SK-N-SH (cell line): ENCODE measurements around the gene WDR31.

Source experiments
- CTCF ChIP-seq: fragments of 200-600 bp; sonication (generic); IDR thresholded peaks from 2 replicates; pipeline ENCODE4 v1.6.1; 2017; ENCODE audit warnings: antibody characterized with exemption, mild to moderate bottlenecking, moderate library complexity
- GABPA ChIP-seq: IDR thresholded peaks from 2 replicates; pipeline ENCODE4 v1.4.0; 2012; ENCODE audit warnings: low read depth, mild to moderate bottlenecking
- TAF1 ChIP-seq: IDR thresholded peaks from 2 replicates; pipeline ENCODE4 v1.6.1; 2012; ENCODE audit warnings: low read depth, mild to moderate bottlenecking, low read length, moderate library complexity, borderline replicate concordance
- USF1 ChIP-seq: IDR thresholded peaks from 2 replicates; pipeline ENCODE4 v1.4.0; 2012; ENCODE audit warnings: low read depth, borderline replicate concordance

- TF ChIP-seq TAF1 (no peak), CTCF (no peak), USF1 (no peak), GABPA (no peak)
These were observed 32.6 kb downstream of the WDR31 start for GRCh38 chr9:113307396-113307975.
